OCI-M2 (cell line): ENCODE results near the gene OR2J3.
"Not testable (repeated sequence)": the region's sequence is repeated elsewhere in the genome, so short reads cannot be mapped to it uniquely, and the experiment has no call there.

Experiments
- DNase-seq: peaks from one replicate; lab custom pipeline; 2025; ENCODE audit not compliant: unreplicated experiment; lab: John Stamatoyannopoulos, UW

OR2J3 gene

GRCh38 chr6:29159922-29160321 is 52.1 kb downstream of the OR2J3 start:
- DNase-seq: not testable (repeated sequence)
